ENCODE data around the gene FAM9A. TPM values are rescaled to one million over a fixed set of nuclear protein-coding genes. Genes with fewer than 3 reads are reported as not detected.
"Not testable (repeated sequence)": the region's sequence is repeated elsewhere in the genome, so short reads cannot be mapped to it uniquely, and the experiment has no call there.

Gene FAM9A
- total RNA-seq, 1 experiment from 2014 or later = not detected

- Histone ChIP-seq H3K36me3 (ENCODE audit: insufficient read depth, low read length, poor library complexity, severe bottlenecking) (no peaks in the 10 kb centered on the region), H3K27me3 (replicated peaks; ENCODE audit: insufficient read depth, low read depth, low read length, poor library complexity) (no peaks in the 10 kb centered on the region), H3K4me1 (ENCODE audit: insufficient read depth, low read length, poor library complexity, severe bottlenecking) (no peaks in the 10 kb centered on the region), H3K9me3 (ENCODE audit: low read depth, low read length, poor library complexity, severe bottlenecking) (no peaks in the 10 kb centered on the region), H3K27ac (ENCODE audit: low read depth, low read length, poor library complexity, severe bottlenecking) (no peak overlapping the region), H3K4me3 (ENCODE audit: low read depth, low read length, poor library complexity, severe bottlenecking) (no peak overlapping the region)
- DNase-seq (ENCODE audit: low spot score) = no peak
- TF ChIP-seq CTCF (conservative IDR thresholded peaks at IDR 0.05; ENCODE audit: low read depth, low read length) = no peak
- no peak for TF ChIP-seq EZH2 (IDR thresholded peaks at IDR 0.05; ENCODE audit: borderline replicate concordance, low read depth, low read length, poor library complexity, severe bottlenecking)
- CTCF ChIA-PET = no interaction called here
- POLR2A ChIA-PET (ENCODE audit: low non-redundant PET) = no interaction called here
- intact Hi-C loops (cut with micrococcal nuclease; ENCODE audit: unreplicated experiment) = no loop called here
- BruUV-seq (replicated peaks) = no TSS peak
These were observed 41.2 kb downstream of the FAM9A start for GRCh38 chrX:8760021-8760420.

- H3K27me3 ChIP-seq (replicated peaks; ENCODE audit: insufficient read depth, low read depth, low read length, poor library complexity); H3K27ac ChIP-seq (ENCODE audit: low read depth, low read length, poor library complexity, severe bottlenecking); H3K36me3 ChIP-seq (ENCODE audit: insufficient read depth, low read length, poor library complexity, severe bottlenecking); H3K9me3 ChIP-seq (ENCODE audit: low read depth, low read length, poor library complexity, severe bottlenecking); DNase-seq (ENCODE audit: low spot score); H3K4me3 ChIP-seq (ENCODE audit: low read depth, low read length, poor library complexity, severe bottlenecking); CTCF ChIA-PET; H3K4me1 ChIP-seq (ENCODE audit: insufficient read depth, low read length, poor library complexity, severe bottlenecking); intact Hi-C loops (cut with micrococcal nuclease; ENCODE audit: unreplicated experiment); POLR2A ChIA-PET (ENCODE audit: low non-redundant PET); BruUV-seq (replicated peaks): not testable (repeated sequence)
These were observed 42.5 kb downstream of the FAM9A start for GRCh38 chrX:8758706-8759105.

GRCh38 chrX:8757609-8758389, 43.4 kb downstream of the FAM9A start:
- BruUV-seq (replicated peaks); H3K27me3 ChIP-seq (replicated peaks; ENCODE audit: insufficient read depth, low read depth, low read length, poor library complexity); H3K4me3 ChIP-seq (ENCODE audit: low read depth, low read length, poor library complexity, severe bottlenecking); intact Hi-C loops (cut with micrococcal nuclease; ENCODE audit: unreplicated experiment); POLR2A ChIA-PET (ENCODE audit: low non-redundant PET); H3K4me1 ChIP-seq (ENCODE audit: insufficient read depth, low read length, poor library complexity, severe bottlenecking); H3K36me3 ChIP-seq (ENCODE audit: insufficient read depth, low read length, poor library complexity, severe bottlenecking); H3K9me3 ChIP-seq (ENCODE audit: low read depth, low read length, poor library complexity, severe bottlenecking); H3K27ac ChIP-seq (ENCODE audit: low read depth, low read length, poor library complexity, severe bottlenecking); DNase-seq (ENCODE audit: low spot score); CTCF ChIA-PET: not testable (repeated sequence)

DNA sequence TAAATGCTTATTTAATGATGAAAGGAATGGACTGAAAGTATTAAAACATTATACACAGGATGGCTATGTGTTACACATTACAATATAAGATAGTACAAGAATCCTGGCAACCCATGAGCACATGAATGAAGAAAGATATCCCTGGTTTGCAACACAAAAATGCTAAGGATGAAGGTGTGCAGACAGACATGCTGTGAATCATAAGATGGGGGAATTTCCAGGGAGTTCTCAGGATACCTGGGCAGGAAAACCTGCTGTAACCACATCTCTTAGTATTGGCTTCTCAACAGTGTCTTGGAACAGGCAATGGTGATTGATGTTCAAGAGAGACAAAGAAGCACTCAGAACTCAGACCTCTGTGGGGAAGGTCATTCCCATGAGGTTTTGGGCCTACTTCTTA, 45.4 kb downstream of the FAM9A start:
- H3K4me1 ChIP-seq (ENCODE audit: insufficient read depth, low read length, poor library complexity, severe bottlenecking) = no peaks in the 10 kb centered on the region
- TF ChIP-seq EZH2 (IDR thresholded peaks at IDR 0.05; ENCODE audit: borderline replicate concordance, low read depth, low read length, poor library complexity, severe bottlenecking) = no peak
- TF ChIP-seq CTCF (conservative IDR thresholded peaks at IDR 0.05; ENCODE audit: low read depth, low read length) = no peak
- POLR2A ChIA-PET (ENCODE audit: low non-redundant PET) = no interaction called here
- no TSS peak for BruUV-seq (replicated peaks)
- no peaks in the 10 kb centered on the region for H3K36me3 ChIP-seq (ENCODE audit: insufficient read depth, low read length, poor library complexity, severe bottlenecking)
- intact Hi-C loops (cut with micrococcal nuclease; ENCODE audit: unreplicated experiment) = no loop called here
- CTCF ChIA-PET = interaction anchor here (1.1 kb wide), 1 partner anchor 57 kb away, joined by 4 read pairs; no protein-coding TSS in a partner anchor
- H3K27me3 ChIP-seq (replicated peaks; ENCODE audit: insufficient read depth, low read depth, low read length, poor library complexity) = no peaks in the 10 kb centered on the region
- H3K4me3 ChIP-seq (ENCODE audit: low read depth, low read length, poor library complexity, severe bottlenecking) = no peak overlapping the region
- no peak for DNase-seq (ENCODE audit: low spot score)
- no peak overlapping the region for H3K27ac ChIP-seq (ENCODE audit: low read depth, low read length, poor library complexity, severe bottlenecking)
- no peaks in the 10 kb centered on the region for H3K9me3 ChIP-seq (ENCODE audit: low read depth, low read length, poor library complexity, severe bottlenecking)
